ENCODE results near the gene ATP6V1F.

The ATP6V1F gene

GRCh38 chr7:128849156-128849515, 13.5 kb upstream of the ATP6V1F start:
- DNase-seq, result no peak

GRCh38 chr7:128849804-128850490, 12.7 kb upstream of the ATP6V1F start:
- DNase-seq, result no peak

GRCh38 chr7:128852537-128853254, 10.0 kb upstream of the ATP6V1F start:
- DNase-seq, result no peak

GRCh38 chr7:128853799-128854198, 8.9 kb upstream of the ATP6V1F start:
- DNase-seq, result no peak

DNA sequence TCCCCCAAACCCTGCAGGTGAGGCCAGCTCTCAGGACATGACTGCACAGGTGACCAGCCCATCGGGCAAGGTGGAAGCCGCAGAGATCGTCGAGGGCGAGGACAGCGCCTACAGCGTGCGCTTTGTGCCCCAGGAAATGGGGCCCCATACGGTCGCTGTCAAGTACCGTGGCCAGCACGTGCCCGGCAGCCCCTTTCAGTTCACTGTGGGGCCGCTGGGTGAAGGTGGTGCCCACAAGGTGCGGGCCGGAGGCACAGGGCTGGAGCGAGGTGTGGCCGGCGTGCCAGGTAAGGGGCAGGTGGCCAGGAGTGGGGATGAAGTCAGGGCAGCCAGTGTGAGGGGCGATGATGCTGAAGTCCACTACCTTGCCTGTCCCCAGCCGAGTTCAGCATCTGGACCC, 8.3 kb upstream of the ATP6V1F start:
- DNase-seq, result no peak

DNA sequence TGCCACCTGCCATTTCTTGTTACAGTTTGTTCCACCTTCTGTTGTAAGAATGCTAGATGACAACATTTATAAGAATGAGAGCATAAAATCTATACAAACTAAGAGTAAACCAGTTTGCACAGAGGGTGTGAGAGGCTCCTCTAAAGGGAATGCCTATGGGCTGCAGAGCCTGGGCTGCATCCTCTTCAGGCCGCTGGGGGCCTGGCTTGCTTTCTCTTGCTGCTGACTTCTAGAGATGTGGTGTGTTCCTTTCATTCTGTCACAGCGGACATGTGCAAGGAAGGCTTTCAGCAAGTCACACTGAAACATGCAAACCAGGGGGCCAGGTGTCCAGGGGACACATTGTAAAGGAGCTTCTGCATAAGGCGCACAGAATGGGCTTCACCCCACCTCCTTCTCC, 7.1 kb upstream of the ATP6V1F start:
- DNase-seq, result no peak

DNA sequence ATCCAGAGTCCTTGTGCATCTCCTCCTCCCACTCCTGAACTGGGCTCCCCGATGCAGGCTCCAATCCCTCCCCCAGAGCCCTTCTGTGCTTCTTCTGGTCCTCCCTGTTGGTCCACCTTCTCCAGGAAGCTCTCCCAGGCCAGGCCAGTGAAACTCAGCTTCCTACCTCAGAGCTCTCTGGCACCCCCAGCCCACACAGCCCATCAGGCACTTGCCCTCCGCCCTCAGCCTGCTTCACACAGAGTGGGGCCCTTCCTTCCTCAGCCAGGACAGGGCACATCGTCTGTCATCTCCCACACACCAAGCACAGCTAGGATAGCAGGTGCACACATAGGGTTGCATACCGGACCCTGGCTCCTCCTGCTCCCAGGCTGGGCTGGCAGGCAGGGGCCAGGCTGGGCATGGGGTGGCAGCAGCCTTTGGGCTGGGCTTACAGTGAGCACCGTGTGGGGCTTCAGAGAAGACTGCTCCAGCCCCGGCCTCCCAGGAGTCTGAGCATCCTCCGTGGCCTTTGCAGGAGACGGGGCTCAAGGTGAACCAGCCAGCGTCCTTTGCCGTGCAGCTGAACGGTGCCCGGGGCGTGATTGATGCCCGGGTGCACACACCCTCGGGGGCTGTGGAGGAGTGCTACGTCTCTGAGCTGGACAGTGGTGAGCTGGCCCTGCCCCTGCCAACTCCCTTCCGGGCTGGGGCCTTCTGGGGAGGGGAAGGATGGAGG, 6.5 kb upstream of the ATP6V1F start:
- no peak for DNase-seq

DNA sequence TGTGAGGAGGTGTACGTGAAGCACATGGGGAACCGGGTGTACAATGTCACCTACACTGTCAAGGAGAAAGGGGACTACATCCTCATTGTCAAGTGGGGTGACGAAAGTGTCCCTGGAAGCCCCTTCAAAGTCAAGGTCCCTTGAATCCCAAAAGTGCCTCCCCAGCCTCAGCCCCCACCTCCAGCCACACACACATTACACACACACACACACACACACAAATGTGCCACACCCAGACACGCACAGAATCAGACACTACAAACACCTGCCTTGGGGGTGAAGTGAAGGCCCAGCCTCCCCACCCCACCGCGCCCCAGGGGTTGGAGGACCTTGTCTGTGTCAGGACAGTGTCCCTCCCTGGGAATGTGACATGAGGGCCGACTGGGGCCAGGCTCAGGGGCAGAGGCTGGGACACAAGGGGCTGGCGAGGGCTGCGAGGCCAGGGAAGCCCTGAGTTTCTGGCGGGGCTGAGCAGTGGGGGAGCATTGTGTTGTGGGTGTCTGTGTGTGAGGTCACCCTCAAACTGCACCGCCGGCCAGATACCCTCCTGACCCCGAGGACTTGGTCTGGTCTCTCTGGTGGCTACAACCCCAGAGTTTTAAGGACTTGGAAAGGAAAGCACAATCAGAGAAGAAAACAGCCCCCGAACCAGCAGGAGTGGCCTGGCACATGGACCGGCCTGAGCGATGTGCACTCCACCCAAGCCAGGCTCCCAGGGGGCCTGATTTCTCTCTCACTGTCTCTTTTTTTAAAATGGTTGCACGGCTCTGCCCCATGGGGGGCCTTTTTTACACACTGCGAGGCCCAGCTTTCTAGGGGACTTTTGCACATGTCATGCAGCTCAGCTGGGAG, 4.0 kb upstream of the ATP6V1F start:
- DNase-seq, result no peak

GRCh38 chr7:128859232-128860157, 3.2 kb upstream of the ATP6V1F start:
- no peak for DNase-seq

GRCh38 chr7:128860158-128861073, 2.2 kb upstream of the ATP6V1F start:
- DNase-seq, result no peak

GRCh38 chr7:128861957-128862570, 592 bp upstream of the ATP6V1F start:
- DNase-seq, result no peak

DNA sequence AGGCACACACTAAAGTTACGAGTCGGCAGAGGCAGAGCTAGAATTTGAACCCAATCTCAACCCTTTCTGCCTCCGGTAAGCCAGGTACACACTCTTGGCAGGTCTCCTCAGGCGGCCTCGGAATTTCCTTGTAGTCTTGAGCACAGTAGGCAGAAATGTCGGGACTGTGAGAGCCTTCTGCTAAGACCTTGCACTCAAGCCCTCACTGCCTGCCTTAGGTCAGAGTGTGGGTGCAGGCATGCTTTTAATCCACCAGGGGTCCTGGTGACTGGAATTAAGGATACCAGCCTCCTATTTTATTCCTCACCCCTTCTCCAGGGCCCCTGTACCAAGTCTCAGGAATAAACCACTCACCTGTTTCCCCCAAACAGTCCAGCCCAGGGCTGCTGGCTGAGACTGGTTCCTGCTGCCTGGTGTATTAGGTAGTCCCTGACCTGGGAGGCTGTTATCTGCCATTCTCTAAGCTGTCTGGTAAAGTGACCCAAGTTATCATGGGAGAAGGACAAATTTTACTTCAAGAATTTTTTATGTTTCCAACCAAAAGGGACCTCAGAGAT, 855 bp downstream of the ATP6V1F start:
- DNase-seq, result peak; percentile 77

DNA sequence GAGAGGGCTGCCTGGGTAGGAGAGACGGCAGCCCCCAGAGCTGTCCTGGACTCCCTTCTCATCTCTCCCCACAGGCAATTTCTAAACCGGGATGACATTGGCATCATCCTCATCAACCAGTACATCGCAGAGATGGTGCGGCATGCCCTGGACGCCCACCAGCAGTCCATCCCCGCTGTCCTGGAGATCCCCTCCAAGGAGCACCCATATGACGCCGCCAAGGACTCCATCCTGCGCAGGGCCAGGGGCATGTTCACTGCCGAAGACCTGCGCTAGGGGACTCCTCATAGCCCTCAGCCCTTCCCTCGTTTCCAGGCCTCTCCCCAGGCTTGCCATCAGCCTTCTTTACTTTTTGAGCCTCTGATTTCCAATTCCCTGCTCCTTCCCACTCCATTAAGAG, 2.6 kb downstream of the ATP6V1F start:
- no peak for DNase-seq

- no peak for DNase-seq
These were observed 3.6 kb downstream of the ATP6V1F start for GRCh38 chr7:128865996-128866877.

- DNase-seq, result no peak
These were observed 4.6 kb downstream of the ATP6V1F start for GRCh38 chr7:128867241-128867640.

DNA sequence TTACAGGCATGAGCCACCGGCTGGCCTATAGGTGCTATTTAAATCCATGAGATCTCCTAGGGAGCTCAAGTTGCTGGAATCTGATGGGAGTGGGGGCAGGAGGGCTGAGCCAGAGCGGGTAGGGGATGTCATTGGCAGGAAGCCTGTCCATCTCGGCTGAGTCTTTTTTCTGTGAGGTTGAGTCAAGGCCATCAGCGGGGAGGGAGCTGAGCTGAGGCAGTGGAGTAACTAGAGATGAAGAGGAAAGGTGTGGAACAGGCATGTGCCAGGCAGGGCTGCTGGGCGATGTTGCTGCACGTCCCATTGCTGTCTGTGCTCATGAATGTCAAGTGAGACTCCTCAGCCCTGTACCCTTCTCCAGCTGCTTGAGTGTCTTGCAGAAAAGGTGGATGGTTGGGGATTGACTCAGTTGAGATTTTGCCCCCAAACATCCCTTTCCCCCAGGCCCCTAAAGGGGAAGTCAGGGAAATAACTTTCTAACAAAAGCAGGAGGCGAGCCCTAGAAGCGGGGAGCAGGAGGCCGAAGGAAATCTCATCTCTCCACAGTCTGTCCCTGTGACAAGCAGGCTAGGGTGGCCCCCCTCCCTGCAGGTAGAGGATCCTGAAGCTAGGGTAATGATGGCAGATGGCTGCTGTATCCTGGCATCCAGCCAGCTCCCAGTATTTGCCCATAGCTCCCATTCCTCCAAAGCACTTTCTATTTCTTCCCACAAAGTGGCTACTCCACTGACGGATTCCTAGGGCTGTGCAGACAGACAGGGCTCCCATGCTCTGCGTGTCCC, 5.4 kb downstream of the ATP6V1F start:
- DNase-seq, result peak; percentile 31

DNA sequence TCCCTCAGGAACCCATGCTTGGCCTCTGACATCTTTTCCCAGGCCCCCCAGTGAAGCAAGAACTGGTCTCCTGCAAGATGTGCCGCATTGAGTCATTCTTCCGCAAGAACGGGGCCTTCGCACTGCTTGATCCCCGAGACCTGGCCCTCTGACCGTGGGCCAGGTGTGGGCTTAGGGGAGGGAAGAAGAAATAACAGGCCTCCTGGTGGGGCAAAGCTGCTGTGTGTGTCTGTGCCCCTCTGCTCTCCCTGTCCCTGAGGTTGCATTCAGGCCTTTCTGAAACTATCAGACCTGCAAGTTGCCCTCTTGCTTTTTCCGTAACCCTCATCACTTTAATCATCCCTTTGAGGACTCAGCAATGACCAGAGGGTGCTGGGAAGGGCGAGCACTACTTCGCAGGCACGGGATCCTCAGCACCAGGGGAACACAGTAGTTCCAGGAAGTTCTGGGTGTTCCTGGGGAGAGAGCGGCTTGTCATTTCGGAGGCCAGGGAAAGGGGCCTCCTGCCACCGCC, 6.0 kb downstream of the ATP6V1F start:
- no peak for DNase-seq
